HG02623 (cell line): ENCODE measurements around the gene HPN.
"Not testable (repeated sequence)": the region's sequence is repeated elsewhere in the genome, so short reads cannot be mapped to it uniquely, and the experiment has no call there.

Source experiments
- ATAC-seq: cut with Tn5 transposase; IDR thresholded peaks from one replicate; pipeline ENCODE4 v1.9.1; 2021; ENCODE audit warnings: moderate library complexity; ENCODE audit not compliant: unreplicated experiment

Gene HPN

GRCh38 chr19:35041548-35042055, at the start of gene HPN:
Gene HPN (plus strand): TSS chr19:35041721. CDS start chr19:35042507, 786 bp downstream.
- no peak for ATAC-seq

- not testable (repeated sequence) for ATAC-seq
Observed at GRCh38 chr19:34992582-34992981, 48.9 kb upstream of the HPN start.

GRCh38 chr19:34994286-34994642, 47.3 kb upstream of the HPN start:
- no peak for ATAC-seq

- no peak for ATAC-seq
Observed at GRCh38 chr19:34994643-34995541, 46.6 kb upstream of the HPN start.

- no peak for ATAC-seq
Observed at GRCh38 chr19:34995551-34995950, 46.0 kb upstream of the HPN start.

- ATAC-seq = no peak
Observed at GRCh38 chr19:34997071-34997617, 44.4 kb upstream of the HPN start.

GRCh38 chr19:34998224-34998623, 43.3 kb upstream of the HPN start:
- not testable (repeated sequence) for ATAC-seq

- ATAC-seq = no peak
Observed at GRCh38 chr19:34998777-34999497, 42.6 kb upstream of the HPN start.

- ATAC-seq = peak; percentile 46
Observed at GRCh38 chr19:34999498-35000337, 41.8 kb upstream of the HPN start, which contains the start of gene GRAMD1A. Gene GRAMD1A (plus strand): TSS chr19:35000323. CDS start chr19:35000479, 156 bp downstream.

GRCh38 chr19:35000338-35000646, 41.2 kb upstream of the HPN start:
- no peak for ATAC-seq

- no peak for ATAC-seq
Observed at GRCh38 chr19:35000647-35001501, 40.6 kb upstream of the HPN start.

- no peak for ATAC-seq
Observed at GRCh38 chr19:35002037-35002535, 39.4 kb upstream of the HPN start.

GRCh38 chr19:35004517-35005255, 36.8 kb upstream of the HPN start:
- no peak for ATAC-seq

GRCh38 chr19:35005256-35005977, 36.1 kb upstream of the HPN start:
- no peak for ATAC-seq

GRCh38 chr19:35006007-35006341, 35.5 kb upstream of the HPN start:
- not testable (repeated sequence) for ATAC-seq

- no peak for ATAC-seq
Observed at GRCh38 chr19:35006342-35006998, 35.1 kb upstream of the HPN start.

GRCh38 chr19:35006999-35007365, 34.5 kb upstream of the HPN start:
- ATAC-seq = no peak

- ATAC-seq = not testable (repeated sequence)
Observed at GRCh38 chr19:35007427-35007826, 34.1 kb upstream of the HPN start.
